CD4-positive, alpha-beta T cell treated with Interleukin-15 for 1 hour (primary cell): ENCODE results near the gene SYNM.

Source experiments
- DNase-seq: peaks from one replicate; pipeline ENCODE4 v3.0.0-alpha.2; 2020

Gene SYNM

DNA sequence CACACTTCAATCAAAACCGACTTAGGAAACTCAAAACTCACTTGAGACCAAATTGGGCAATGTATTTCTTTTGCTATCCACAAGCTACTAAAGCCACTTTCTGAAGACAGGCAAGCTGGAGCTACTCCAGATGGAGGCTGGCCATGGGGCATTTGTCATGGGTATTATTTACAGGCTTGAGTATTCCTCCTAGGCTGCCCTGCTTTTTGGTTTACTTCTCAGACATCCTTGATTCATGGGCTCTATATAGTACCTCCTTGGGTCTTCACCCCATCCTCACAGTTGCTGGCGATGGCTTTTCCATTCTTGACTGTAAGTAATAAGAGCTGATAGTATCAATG lies 18.6 kb upstream of the SYNM start:
- no peak for DNase-seq

DNA sequence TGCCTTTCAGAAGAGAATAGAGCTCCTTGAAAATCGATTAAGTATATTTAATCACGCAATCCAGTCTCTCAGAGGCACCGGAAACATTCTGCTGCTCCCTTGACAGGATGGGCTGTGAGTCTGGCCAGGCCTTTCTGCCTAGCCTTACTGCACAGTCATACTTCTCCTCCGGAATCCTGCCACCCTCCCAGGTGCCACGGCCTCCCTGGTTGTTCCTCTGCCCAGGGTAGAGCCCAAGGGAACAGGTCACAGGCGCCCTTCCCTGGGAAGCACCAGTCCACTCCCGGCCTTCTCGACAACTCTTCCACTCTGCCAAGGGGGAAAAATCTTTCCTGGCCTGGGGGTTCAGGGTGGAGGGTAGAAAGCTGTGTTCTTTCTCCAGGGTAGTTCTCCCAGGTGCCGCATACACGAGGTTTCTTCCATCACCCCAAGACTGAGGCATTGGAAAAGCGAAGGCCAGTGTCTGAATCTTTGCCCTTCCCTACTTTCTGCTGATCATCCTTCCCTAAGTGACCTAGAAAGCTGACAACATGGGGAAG lies 17.4 kb upstream of the SYNM start:
- no peak for DNase-seq

DNA sequence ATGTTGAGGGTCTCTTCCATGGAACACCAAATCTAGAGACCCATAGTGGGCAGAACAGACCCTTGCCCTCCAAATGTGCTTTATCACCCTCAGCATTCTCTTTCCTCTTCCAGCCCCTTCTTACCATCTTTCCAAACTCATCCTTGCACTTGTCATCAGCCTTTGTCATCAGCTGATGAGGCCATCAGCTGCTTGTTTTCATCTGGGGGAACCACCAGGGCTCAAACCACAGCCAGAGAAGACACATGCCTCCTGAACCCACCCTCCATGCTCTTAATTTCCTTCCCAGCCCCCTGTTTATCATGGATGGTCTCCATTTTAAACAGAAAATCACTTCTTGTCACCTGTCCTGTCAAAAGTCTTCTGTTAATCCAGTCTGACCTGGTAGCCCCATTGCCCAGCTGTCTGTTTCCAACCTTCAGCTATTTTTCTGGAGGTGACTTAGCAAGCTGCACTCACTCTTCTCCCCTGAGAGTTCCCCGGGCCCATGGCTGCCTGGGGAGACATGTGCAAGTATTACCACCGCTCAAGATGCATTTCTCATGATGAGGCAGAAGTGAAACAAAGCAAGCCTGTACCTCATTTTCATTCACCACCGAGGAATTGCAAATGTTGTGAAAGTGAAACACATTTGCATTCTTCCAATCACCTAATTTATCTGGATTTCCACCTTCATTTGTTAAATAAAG lies 14.7 kb upstream of the SYNM start:
- no peak for DNase-seq

- DNase-seq, result no peak
Observed at GRCh38 chr15:99090938-99091337, 13.9 kb upstream of the SYNM start.

DNA sequence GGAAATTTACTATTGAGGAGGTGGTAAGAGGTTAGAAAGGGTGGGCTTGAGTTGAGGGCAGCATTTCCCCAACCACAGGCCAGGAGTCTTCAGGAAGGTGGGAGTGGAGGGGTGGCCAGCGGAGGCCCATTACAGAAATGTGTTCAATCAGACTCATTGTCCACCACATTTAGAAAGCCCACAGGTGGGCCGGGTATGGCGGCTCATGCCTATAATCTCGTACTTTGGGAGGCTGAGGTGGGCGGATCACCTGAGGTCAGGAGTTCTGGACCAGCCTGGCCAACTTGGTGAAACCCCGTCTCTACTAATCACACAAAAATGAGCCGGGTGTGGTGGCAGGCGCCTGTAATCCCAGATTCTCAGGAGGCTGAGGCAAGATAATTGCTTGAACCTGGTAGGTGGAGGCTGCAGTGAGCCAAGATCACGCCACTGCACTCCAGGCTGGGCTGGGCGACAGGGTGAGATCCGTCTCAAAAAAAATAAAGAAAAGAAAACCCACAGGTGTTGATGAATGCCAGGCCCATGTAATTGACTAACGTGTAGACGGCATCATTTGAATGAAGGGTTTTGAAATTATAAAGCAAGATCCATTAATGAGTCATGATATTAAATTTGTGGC lies 12.2 kb upstream of the SYNM start:
- DNase-seq, result no peak

- no peak for DNase-seq
Observed at GRCh38 chr15:99095626-99096025, 9.3 kb upstream of the SYNM start.

DNA sequence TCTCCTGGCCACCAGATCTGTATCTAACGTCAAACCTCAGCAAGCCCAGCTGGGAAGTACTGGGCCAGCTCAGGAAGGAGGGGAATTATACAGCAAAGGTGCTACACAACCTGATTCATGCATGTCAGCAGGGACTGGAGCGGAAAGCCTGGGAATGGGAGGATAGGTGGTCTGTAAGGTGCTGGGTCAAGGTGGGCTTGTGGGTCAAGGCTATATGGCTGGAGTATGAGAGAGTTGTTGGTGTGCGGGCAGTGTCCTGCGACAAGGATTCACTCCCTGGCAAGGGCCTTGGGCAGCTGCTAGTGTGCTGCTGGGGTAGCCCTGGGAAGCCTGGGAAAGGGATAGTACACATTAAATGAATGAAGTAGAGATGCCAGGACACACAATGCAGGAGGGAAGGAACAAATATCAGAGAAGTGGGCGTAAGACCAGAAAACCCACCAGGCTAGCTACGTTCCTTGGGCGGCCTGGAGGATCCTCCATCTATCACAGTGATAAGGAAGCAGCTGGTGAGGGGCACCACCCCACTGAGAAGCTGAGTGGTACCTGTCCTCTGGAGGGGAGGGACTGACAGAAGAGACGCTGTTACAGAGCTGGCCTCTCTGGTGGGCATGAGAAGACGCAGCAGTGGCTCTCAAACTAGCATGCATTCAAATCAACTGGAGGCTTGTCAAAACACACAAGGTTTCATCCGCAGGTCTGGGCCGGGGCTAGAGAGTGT lies 8.5 kb upstream of the SYNM start:
- DNase-seq, result no peak

DNA sequence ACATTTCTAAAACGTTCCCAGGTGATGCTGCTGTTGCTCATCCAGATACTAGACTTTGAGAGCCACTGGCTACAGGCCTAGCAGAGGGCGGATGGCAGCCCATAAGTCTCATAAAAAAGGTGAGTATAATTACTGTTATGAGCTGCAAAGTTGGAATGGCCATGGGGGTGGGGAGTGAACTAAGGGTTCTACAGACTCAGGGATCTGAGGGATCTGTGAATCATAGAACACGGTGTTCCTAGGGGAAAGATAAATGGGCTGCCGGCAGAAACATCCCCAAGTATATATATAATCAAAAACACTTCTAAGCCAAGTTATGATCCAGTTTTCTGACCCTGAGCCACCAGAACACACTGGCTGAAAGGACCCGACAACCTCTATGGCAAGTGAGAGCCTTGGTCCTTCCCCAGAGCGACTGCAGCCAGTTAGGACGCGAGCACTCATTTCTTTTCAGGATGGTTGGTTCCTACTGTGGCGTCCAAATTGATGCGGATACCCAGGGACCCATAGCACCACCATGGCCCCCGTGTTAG lies 7.9 kb upstream of the SYNM start:
- no peak for DNase-seq

- no peak for DNase-seq
Observed at GRCh38 chr15:99097441-99098410, 7.2 kb upstream of the SYNM start.

GRCh38 chr15:99098426-99098825 lies 6.5 kb upstream of the SYNM start:
- no peak for DNase-seq

DNA sequence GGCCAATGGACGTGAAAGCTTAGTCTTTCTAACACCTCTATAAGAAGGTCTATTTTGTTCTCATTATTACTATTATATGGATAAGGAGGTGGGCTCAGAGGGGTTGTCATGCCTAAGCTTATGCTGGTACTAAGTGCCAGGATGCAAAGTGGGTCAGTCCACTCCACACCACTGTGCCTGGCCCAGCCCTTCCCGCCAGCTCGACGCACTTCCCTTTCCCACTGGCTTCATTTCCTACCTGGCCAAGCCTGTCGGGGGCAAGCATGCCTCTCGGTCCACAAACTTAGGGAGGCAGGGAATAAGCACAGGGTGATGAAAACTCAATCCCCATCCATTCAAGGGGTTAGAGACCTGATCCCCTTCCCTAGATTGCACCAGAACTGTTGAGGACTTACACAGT lies 5.9 kb upstream of the SYNM start:
- no peak for DNase-seq

GRCh38 chr15:99099661-99100060 lies 5.2 kb upstream of the SYNM start:
- no peak for DNase-seq

GRCh38 chr15:99100245-99101173 lies 4.4 kb upstream of the SYNM start:
- no peak for DNase-seq

DNA sequence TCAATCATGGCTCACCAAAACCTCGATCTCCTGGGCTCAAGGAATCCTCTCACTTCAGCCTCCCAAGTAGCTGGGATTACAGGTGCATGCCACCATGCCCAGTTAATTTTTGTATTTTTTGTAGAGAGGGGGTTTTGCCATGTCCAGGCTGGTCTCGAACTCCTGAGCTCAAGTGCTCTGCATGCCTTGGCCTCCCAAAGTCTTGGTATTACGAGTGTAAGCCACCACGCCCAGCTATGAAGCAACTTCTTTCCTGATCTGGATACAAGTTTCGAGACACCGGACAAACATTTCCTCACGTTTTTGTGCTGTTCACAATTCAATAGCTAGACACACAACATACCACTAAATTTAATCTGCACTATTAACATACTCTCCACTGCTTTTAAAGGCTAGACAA lies 3.4 kb upstream of the SYNM start:
- no peak for DNase-seq

DNA sequence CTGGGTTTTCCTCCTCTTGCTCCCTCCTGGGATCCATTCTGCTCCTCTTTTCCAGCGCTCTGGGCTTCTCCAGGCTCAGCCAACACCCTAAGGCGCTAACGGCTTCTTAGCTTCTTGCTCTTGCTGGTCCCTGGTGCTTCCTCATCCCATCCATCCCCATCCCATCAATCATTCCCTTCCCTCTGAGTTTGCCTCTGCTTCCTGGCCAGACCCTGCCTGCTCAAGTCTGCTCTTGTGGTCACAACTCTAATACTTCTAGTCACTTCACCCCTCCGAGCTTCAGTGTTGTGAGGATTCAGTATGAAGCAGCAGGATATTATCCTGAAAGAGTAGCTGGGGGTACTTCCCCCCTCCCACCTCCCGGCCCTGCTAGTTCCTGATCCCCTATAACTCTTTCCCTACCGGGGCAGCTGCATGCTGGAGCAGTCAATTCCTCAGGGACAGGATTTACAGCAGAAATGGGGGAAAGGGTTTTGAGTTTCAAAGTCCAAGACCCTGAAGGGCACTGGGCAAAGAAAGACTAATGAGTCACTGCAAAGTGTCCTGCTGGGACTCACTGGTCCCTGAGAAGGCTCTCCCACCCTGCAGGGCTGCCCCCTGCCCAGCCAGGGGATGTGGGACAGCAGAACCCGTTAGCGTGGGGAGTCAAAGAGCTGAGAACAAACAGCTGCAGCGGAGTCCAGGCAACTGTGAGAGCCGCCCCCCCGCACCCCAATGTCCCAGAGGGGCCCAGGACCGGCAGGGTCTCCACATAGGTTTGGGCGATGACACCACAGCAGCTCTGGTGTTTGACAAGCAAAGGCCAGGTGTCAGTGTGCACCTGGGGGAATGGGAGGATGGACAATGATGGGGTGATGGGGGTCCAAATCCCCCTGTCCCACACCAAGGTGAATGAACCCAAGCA lies 2.3 kb upstream of the SYNM start:
- no peak for DNase-seq

- DNase-seq, result no peak
Observed at GRCh38 chr15:99103279-99103678, 1.6 kb upstream of the SYNM start.

DNA sequence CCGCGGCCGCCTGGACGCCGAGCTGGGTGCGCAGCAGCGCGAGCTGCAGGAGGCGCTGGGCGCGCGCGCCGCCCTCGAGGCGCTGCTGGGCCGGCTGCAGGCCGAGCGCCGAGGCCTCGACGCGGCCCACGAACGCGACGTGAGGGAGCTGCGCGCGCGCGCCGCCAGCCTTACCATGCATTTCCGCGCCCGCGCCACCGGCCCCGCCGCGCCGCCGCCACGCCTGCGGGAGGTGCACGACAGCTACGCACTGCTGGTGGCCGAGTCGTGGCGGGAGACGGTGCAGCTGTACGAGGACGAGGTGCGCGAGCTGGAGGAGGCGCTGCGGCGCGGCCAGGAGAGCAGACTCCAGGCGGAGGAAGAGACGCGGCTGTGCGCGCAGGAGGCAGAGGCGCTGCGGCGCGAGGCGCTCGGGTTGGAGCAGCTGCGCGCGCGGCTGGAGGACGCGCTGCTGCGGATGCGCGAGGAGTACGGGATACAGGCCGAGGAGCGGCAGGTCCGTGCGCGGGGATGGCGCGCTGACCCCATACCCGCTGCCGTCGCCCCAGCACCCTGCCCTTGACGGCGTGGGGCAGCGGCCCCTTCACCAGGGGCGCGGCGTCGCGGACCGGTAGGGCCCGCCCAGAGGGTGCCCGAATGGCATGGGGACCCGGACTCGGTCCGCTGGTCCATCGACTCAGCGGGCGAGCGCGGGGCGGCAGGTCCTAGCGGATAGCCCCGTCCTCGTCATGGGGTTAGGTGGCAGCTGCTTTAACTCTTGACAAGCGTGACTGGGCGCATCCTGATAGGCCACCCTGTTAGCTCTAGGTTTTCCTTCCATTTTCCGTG lies 848 bp downstream of the SYNM start:
- no peak for DNase-seq

DNA sequence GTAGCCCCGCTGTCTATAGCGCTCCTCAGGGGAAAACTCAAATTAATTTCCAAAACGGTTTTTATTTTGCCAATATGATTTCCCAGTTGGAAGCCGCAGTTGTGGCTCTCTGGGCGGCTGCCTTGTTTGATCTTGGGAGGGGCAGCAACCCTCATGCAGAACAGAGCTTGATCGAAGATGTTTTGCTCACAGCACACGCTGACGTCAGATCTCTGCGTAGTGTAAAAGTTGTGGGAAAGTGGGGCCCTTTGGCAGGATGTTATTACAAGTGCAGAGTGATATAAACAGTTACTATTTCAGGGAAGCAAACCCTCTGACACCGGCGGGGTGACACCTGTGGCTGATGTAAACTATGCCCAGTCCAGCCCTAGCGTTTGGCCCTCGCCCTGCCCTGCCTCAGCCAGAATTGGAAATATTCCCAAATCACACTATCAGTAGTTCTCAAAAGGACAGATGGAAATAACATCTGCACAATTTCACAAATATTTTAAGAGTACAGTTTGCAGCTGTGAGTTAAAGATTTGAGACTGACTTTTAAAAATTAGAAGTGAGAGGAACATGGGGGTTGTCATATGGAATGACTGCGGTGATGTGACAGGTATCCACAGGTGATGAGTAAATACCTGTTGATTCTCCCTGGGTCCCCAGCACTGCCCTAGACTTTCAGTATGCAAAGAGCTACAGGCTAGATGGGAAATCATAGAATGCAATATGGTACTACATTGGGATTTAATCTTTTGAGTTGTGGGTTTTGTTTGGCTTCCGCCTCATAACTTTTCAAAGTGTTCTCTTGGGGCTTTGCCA lies 1.7 kb downstream of the SYNM start:
- DNase-seq, result peak; percentile 30

GRCh38 chr15:99108993-99109392 lies 4.1 kb downstream of the SYNM start:
- DNase-seq, result no peak
